NCI-H1105 treated with DMSO at 0.1 percent for 48 hours (cell line): Measurements from ENCODE around the gene PEX14.

Experiments used
- DNase-seq: peaks from one replicate; lab custom pipeline; 2025; lab: John Stamatoyannopoulos, UW

Gene PEX14

DNA sequence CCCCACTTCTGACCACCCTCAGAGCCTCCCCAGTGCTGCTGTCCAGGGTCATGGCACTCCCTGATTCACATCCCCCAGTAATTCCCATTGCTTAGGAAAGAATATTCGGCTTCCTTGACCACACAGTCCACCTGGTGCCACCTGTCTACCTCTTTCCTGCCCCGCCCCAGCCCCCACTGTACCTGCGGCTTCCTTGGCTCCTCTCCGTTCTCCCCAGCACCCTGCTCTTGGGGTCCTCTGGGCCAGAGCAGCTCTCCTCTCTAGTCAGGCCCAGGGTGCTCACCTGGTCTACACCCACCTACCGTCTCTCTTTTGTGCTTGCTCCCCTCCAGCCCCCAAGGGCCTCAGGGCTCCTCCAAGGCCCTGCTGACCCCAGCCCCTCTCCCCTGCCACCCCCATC lies 142.6 kb downstream of the PEX14 start:
- DNase-seq, result no peak

DNA sequence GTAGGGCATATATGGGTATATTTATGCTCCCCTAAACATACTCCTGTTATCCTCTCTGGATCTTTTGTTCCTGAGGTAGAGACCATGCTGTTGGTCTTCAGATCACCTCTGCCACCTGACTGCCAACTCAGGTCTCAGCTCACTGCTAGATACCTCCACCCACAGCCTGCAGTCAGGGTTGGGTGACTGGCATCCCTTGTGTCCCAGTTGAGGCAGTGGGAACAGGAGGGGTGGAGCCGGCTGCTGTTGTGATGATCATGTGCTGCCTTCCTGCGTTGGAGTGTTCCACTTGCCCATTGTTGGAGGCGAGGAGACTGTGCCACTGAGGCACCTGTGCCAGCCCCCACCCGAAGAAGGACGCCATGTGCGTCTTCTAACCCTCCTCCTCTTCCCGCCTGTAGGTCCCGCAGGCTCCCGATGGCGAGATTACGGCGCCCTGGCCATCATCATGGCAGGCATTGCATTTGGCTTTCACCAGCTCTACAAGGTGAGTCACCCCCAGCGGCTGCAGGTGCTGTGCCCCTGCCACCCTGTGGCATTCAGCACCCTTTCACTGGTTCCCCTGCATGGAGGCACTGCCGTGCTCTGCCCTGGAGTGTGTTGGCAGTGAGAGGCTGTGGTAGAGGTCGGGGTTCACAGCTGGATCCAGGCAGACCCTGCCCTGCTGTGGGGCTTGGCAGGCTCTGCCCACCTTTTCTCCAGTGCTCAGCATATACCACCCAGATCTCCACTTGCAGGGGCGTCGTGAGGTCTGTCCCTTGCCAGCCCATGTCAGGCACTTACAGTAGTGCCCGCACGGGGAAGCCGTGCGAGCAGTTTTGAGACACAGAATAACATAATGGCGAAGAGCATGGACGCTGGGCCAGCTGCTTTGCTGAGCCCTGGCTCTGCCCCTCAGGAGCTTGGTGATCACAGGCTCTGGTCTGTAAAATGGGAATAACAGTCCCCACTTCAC lies 143.5 kb downstream of the PEX14 start:
- DNase-seq, result no peak

DNA sequence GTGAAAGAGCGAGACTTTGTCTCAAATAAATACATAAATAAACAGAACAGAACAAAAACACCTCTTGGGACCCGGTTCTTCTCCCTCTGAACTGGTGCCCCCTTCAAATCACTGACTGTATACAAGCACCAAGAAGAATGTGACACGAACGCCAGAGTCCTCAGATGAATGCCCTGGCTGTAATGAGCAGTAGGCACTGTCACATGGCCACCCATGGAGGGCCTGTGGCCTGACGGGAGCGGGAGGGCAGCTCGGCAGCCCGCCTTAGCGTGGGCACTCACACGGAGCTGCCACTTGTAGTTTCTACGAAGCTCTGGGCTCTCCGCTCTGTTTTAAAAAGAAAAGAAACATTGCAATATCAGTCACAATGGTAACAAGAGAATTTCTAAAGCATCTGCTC lies 146.0 kb downstream of the PEX14 start:
- no peak for DNase-seq

DNA sequence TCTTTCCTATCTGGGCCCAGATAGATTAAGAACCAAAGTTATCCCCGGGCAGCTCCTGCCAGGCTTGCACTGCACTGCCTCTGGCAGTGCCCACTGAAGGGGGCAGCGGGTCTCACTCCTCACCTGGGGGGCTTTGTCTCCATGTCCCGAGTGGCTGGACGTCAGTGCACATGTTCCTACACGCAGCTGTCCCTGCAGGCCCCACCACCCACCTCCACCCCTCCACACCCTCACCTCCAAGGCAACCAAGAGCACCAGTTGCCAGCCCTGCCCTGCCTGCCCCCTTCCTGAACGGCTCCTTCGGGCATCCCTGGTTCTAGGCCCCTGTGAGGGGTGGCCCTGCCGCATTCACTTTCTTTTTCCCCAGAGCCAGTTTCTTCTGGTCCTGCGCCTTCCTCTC lies 147.2 kb downstream of the PEX14 start:
- DNase-seq, result no peak

DNA sequence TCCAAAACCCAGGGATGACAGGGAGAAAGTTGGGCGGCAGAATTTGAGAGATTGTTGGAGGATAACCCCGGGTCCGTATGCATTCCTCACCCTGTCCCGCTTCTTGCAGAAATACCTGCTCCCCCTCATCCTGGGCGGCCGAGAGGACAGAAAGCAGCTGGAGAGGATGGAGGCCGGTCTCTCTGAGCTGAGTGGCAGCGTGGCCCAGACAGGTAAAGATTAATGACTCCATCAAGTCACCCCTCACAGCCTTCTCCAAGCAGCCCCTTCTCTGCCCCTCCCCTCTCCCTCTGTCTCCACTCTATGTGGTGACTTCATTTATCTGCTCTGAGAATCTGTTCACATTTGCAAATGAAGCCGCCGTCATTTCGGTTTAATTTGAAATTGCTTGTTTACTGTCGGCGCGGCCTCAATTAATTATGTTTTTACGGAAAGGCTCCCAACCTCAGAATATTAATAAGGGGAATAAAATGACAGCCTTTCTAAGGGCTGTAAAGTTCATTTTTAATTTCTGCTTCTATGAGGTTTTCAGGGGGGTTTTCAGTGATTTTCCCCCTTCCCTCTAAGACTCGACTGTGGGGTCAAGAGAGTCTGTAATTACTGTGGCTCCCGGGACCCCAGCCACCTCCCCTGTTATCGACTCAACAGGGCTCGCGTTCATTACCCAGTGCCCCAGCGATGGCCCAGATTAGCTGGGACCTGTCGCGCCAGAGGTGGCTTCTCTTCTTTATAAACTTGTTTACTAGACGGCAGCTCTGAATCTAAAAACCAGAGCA lies 148.3 kb downstream of the PEX14 start:
- no peak for DNase-seq

DNA sequence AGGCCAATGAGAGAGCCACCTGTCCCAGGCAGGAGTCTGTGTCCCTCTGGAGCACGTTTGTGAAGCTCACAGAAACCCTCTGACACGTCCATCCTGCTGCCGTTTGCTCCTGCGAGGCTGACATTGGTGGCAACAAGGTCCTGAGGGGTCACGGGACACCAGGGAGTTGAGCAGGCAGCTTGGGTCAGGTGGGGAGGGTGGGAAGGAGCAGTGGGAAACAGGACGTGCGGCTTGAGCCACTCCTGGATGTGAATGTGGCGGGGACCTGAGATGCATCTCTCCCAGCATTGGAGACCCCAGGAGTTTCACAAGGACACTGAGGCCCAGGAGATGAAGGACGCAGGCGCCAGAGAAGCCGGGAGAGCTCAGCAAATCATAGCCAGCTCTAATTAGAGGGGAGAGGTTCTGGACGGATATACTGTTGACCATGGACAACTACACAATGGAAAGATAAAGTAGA lies 149.0 kb downstream of the PEX14 start:
- no peak for DNase-seq

DNA sequence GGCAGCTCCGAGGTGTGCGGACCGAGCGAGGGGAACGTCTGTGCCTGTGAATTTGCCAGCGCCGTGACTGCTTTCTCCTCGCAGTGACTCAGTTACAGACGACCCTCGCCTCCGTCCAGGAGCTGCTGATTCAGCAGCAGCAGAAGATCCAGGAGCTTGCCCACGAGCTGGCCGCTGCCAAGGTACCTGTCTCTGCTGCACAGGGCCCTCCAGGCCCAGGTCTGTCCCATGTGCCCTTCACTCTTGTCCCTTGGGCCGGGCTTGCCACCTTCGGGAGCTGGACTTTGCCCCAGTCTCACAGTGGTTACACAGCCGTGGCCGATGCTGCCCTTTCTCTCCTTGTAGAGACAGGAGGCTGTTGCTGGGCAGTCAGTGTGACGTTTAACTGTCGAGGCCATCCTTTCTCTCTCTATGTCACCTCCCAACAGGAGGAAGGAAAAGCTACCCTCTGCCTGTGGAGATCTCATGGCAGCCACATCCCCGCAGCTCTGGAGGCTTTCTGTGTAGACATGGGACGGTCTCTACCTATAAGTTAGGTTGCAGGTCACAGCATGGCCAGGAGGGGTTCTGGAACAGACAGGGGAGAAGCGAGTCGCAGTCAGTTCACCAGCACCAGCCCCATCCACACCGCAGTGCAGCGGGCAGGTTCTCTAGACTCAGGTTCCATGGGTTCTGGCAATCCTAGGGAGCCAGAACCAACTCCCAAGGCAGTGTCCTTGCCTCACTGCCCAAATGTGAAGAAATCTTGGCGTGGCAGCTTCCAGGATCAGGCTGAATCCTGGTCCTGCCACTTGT lies 149.7 kb downstream of the PEX14 start:
- DNase-seq, result no peak

DNA sequence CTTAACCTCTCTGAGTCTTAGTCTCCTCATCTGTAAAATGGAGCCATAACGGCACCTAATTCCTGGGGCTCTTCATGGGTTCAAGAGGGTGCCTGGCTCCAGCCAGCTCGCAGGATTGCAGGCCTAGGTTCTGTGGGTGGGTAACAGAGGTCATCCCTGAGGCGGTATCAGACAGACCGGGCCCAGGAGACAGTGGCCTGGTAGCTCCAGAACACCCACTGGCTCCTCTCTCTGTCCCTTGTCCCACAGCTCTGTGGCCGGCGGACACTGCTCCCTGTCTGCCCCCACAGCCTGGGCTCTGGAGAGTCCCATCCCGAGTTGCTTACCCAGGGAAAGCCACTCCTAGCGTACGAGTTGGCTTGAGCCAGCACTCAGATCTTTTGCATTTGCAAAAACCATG lies 150.3 kb downstream of the PEX14 start:
- DNase-seq, result no peak

DNA sequence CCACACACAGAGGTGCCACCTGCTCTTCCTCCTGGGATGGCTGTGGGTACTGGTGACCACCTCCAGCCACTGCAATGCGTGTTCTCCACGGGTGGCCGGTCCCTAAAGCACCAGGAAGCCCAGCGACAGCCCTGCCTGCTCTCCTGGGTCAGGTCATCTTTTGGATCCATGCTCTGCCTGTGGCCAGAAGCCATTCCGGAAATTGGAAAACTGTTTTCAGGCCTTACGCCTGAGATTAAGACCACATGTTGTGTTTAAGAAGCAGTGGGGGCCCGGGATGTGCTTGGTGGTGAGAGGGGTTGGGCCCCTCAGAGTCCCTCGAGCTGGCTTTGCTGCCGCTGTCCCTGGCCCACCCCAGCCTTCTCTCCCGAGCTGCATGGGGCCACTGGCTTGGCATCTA lies 150.8 kb downstream of the PEX14 start:
- DNase-seq, result no peak

DNA sequence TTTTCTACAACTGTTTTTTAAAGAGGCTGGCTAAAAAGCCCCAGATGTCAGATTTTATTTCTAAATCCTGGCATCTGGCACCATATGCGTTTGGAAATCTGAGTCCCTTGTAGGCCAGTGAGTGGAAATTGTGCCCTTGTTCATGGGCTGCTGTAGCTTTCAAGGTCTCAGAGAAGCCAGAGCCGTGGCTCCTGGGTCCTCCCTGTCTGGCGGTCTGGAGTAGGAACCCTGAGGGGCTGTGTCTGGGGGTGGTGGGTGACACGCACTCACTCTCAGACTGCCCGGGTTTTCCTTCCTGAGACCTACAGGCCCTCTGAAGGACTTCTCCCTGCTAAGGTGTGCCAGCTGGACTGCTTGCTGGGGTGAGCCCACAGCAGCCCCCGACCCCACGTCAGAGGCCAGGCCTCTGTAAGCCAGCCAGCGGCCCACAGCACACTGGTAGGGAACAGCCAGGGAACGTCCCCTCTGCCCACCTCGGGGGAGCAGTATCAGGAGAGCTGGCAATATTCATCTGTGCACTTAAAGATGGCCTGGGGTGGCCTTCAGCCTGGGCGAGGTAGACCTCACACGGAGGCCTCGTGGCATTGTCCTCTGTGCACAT lies 151.5 kb downstream of the PEX14 start:
- DNase-seq, result no peak

DNA sequence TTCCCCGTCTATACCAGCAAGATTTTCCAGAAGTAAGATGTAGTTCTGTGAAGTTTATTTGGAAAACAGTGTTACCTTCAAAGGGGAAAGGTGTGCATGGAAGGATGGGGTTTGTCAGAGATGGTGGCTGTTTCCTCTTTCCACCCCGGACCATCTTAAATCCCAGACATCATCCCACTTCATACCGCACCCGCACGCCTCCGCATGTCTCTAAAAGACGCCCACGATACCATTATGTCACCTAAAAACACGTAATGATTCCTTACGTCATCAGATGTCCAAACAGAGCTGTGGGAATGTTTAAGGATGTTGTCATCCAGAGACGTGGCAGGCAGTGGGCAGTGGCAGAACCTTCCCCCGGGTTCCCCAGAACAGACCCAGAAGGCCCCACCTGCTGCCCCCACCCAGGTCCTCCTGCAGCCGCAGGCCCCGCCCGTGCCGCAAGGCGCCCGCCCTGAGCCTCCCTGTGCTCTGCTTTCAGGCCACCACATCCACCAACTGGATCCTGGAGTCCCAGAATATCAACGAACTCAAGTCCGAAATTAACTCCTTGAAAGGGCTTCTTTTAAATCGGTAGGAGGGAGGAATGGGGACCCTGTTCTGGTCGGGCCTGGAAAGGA lies 152.2 kb downstream of the PEX14 start:
- no peak for DNase-seq

DNA sequence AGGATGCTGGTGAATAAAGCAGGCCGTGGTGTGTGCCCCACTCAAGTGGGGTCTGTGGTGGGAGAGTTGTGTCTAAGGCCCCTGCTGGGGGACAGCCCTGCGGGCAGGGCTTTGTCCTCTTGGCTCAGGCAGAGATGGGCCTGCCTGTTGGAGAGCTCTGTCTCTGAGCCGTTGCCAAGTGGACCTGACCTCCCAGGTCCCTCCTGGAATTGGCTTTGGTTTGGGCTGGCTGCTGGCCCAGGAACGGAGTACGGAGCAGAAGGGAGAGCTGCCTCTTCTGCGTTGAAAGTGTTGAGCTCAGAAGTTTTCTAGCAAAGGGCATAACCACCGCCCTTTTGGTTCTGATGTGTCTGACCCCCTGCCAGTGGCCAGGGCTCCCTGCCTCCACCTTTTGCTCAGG lies 153.9 kb downstream of the PEX14 start:
- DNase-seq, result no peak

DNA sequence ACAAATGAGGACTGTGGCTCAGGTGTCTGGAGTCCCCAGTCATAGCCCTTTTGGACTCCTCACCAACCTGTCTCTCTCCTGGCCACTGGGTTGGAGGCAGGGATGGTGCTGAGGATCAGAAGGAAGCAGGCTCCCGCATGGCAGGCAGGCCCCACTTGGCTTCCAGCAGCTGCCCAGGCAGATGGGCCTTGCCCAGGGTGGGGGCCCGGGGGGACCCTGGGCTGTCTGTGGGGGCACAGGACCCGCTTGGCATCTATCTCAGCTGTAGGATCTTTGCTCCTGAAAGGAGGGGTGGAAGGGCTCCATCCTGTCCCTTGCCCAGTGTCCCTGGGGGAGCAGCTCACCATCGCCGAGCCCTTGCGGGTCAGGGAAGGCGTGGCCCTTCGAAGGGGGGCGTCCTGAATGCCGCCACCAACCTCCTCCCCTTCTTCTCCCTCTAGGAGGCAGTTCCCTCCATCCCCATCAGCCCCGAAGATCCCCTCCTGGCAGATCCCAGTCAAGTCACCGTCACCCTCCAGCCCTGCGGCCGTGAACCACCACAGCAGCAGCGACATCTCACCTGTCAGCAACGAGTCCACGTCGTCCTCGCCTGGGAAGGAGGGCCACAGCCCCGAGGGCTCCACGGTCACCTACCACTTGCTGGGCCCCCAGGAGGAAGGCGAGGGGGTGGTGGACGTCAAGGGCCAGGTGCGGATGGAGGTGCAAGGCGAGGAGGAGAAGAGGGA lies 154.5 kb downstream of the PEX14 start:
- no peak for DNase-seq

DNA sequence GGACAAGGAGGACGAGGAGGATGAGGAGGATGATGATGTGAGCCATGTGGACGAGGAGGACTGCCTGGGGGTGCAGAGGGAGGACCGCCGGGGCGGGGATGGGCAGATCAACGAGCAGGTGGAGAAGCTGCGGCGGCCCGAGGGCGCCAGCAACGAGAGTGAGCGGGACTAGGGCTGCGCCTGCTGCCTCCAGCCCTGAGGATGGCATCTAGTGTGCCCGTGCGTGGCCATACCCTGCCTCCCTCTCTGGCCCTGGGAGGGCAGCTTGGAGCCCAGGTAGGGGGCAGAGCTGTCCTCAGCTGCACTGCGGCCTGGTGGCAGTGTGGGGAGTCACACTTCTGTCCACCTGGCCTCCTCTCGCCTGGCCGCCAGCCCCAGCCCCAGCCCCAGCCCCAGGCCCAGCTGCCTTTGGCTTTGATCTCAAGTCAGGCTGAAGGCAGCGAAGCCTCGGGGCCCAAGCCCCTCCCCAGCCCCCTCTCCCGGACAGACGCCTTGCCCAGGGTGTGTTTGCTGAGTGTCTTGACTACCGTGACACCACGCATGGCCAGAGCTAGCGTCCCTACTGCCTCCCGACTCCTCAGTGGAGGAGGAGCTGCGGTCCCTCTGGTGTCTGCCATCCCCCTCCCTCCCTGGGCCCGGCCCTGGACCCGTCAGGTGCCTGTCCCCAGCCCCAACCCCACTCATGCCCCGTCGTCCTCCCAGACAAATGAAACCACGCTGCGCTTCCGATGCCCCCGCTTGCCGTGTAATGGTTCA lies 155.2 kb downstream of the PEX14 start:
- no peak for DNase-seq

DNA sequence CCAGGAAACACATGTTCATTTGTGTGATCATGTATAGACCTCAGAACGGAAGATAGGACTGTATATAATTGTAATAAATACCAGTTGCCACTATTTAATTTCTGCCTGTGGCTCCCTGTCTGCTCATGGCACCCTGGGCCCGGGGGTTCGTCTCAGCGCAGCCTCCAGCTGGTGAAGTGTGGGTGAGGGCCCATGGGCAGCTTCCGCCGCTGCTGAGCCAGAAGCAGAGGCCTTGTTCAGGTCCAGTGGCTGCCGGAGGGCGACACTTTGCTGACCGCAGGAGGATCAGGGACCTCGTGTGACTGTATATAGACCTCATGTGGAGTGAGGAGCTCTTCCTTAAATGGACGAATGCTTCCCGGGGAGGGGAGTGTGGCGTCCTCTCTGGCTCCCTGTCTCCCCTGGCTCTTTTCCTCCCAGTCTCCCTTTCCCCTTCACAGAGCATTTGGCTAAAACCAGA lies 155.9 kb downstream of the PEX14 start:
- DNase-seq, result no peak

DNA sequence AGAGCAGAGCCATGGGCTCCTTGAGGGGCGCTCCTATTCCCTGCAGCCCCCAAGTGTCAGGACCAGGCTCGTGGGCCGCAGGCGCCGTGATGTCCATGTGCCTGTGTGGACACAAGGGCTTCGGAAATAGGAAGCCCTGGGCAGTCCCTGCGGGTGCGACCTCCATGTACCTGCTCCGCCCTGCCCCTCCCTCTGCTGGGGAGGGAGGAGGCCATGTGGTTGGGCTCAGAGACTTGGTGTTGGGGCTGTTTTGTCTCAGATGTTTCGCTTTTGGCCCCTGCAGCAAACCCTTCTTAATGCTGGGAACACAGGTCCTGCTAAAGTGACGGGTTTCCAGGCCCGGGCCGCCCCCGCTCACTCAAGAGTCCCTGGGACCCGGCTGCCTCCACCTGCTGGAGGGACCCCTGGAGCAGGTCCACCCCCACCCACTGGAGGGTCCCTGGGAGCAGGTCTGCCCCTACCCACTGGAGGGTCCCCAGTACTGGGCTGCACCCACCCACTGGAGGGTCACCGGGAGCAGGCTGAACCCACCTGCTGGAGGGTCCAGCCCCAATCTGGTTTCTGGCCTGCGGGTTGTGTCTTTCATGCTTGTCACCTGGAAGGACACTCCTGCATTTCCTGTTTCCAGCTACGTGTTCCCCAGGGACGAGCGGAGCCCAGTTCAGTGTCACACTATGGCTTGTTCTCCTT lies 156.5 kb downstream of the PEX14 start:
- no peak for DNase-seq

DNA sequence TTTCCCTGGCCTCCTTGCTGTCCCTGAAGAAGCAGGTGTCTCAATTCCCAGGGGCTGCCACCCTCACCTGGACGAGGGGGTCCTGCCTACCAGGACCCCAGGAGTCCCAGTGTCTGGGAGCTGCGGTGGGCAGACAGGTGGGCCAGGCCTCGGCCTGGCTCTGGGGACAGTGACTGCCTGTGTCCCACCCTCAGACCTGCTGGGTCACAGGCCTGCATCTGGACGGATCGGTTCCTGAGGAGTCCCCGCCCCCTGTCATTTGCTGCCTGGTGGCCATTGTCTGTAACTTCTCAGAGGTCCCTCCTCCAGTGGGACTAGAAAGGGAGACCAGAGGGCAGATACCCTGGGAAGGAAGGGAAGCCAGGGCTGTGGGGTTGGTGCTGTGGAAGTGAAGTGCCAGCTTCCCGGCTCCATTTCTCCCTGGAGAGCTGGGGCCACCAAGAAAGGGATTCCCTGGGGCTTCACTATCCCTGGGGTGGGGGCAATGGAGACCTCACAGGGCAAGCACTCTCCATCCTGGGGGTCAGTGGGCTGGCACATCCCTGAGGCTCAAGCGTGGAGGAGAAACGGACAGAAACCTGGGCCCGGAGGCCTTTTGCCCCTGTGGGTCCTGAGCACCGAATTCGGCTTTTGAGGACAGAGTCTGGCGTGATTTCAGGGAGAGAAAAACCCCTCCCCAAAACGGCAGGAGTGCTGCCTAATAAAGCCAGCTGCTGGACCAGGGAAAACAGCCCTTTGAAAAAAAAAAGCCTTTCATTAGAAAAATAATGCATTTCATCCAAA lies 157.3 kb downstream of the PEX14 start:
- DNase-seq, result no peak

DNA sequence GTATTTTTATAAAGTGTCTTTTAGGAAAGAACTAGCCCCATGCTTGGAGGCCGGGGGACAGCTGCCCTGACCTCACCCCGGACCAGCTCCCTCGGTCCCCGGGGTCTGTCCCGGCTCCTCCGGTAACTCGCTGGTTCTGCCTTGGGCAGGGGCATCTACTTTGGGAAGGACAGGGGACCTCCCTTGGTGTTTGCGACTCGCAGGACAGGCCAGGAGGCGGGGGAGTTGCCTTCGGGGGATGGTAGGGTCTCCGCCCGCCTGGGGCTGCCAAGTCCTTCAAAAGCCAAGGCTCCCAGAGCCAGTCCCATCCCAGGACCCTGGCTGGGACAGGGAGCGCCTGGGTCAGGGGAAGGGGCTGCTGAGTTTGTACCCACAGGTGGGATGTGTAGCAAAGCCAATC lies 157.9 kb downstream of the PEX14 start:
- DNase-seq, result no peak

DNA sequence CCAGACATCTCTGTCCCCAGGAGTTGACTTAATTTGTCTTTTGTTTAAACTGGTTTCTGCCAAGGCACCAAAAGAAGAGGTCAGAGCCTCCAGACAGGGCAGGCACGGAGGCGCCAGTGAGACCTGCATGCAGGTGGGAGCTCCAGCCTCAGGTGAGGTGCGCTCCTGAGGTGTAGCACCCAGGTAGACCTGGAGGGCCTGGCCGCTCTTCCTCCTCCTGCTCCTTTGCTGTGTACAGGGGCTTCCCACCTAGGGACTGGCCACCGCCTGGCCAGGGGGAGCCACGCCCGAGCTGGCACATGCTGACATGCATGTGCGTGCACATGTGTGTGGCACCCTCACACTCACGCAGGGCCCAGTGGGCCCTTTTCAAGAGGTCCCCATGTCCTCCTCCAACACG lies 158.7 kb downstream of the PEX14 start:
- DNase-seq, result no peak
